ENCODE measurements around the gene SLC22A23.

SLC22A23 gene

DNA sequence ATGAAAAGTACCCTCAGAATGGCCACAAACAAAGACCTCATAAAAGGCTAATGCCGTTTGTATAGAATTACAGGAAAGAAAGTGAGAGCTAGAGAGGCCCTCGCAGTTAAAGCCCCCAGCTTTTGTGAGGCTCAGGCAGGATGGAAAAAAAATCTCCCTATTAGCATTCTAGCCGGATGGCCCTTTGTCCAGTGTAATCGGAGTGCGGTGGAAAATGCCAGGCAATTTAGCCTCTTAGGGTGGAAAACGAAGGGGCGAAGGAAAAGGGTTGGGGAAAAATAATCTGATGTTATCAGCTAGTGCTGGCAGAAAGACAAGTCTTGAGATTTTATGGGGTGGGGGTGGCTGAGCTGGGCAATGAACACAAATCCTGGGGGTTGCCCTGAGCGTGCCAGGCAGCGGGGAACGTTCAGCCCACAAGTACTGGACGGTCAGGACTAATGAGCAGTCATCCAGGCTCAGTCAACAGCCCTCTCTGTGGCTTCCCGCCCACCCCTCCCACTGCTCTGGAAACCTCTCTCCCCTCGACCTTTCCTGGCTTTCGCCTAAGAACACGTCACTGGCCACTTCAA is 105.7 kb downstream of the SLC22A23 start:
- no peaks in the 10 kb centered on the region for H3K9me2 ChIP-seq (replicated peaks; ENCODE audit: insufficient read depth, low read length)
- peaks cover 10% of the 10 kb centered on the region; the same call in 1 of the 2 replicates for H3F3A ChIP-seq (ENCODE audit: insufficient read depth, low read length)
- H3K4me2 ChIP-seq (ENCODE audit: low read depth, low read length), result no peak overlapping the region
- H3K9ac ChIP-seq (ENCODE audit: low read length), result no peak overlapping the region
- no peak overlapping the region for H2AFZ ChIP-seq (ENCODE audit: low read length)
- H3K27me3 ChIP-seq (replicated peaks; ENCODE audit: insufficient read depth, low read length), result no peaks in the 10 kb centered on the region
- DNase-seq, result no peak
- no peak overlapping the region for H3K27ac ChIP-seq (ENCODE audit: low read length)
- no peaks in the 10 kb centered on the region for H3K9me3 ChIP-seq (replicated peaks; ENCODE audit: insufficient read depth, low read length)
- TF ChIP-seq EZH2phosphoT487 (IDR thresholded peaks at IDR 0.05; ENCODE audit: low read length) (no peak), EZH2 (optimal IDR thresholded peaks at IDR 0.05; ENCODE audit: low read depth, low read length) (no peak)
- TF ChIP-seq, protein P1, sequence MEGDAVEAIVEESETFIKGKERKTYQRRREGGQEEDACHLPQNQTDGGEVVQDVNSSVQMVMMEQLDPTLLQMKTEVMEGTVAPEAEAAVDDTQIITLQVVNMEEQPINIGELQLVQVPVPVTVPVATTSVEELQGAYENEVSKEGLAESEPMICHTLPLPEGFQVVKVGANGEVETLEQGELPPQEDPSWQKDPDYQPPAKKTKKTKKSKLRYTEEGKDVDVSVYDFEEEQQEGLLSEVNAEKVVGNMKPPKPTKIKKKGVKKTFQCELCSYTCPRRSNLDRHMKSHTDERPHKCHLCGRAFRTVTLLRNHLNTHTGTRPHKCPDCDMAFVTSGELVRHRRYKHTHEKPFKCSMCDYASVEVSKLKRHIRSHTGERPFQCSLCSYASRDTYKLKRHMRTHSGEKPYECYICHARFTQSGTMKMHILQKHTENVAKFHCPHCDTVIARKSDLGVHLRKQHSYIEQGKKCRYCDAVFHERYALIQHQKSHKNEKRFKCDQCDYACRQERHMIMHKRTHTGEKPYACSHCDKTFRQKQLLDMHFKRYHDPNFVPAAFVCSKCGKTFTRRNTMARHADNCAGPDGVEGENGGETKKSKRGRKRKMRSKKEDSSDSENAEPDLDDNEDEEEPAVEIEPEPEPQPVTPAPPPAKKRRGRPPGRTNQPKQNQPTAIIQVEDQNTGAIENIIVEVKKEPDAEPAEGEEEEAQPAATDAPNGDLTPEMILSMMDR (IDR thresholded peaks at IDR 0.05; ENCODE audit: low read length), result no peak
- no peak overlapping the region for H3K4me3 ChIP-seq (ENCODE audit: low read length)
- no peaks in the 10 kb centered on the region for H3K79me2 ChIP-seq (ENCODE audit: low read length)
- H4K20me1 ChIP-seq (ENCODE audit: insufficient read depth, low read length), result no peaks in the 10 kb centered on the region
- peaks cover under 1% of the 10 kb centered on the region for H3K4me1 ChIP-seq (ENCODE audit: low read length)
- no peaks in the 10 kb centered on the region for H3K36me3 ChIP-seq (replicated peaks; ENCODE audit: insufficient read depth, low read length)

DNA sequence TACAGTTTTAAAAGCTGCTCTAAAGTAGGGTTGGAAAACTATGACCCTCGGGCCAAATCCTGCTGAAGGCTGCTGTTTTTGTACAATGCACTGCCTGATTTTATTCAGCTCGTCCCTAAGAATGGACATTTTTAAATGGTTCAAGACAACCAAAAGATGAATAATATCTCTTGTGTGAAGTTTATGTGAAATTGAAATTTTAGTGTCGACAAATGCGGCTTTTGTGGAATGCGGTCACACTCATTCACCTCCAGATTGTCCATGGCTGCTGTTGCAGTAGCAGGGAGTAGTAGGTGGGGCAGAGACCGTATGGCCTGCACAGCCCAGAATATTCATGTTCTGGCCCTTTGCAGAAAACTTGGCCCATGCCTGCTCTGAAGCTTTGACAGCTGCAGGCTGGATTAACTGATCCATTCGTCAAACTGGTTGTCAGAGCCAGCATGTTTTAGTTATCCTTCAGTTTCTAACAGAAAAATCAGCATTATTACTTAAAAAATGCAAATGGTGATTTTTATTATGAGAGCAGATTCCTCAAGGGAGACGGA is 106.5 kb downstream of the SLC22A23 start:
- H3K27me3 ChIP-seq (replicated peaks; ENCODE audit: insufficient read depth, low read length), result no peaks in the 10 kb centered on the region
- H3K4me2 ChIP-seq (ENCODE audit: low read depth, low read length), result no peak overlapping the region
- TF ChIP-seq, protein P1 (IDR thresholded peaks at IDR 0.05; ENCODE audit: low read length), result no peak
- no peak for TF ChIP-seq EZH2phosphoT487 (IDR thresholded peaks at IDR 0.05; ENCODE audit: low read length)
- no peak for TF ChIP-seq EZH2 (optimal IDR thresholded peaks at IDR 0.05; ENCODE audit: low read depth, low read length)
- no peaks in the 10 kb centered on the region for H4K20me1 ChIP-seq (ENCODE audit: insufficient read depth, low read length)
- no peaks in the 10 kb centered on the region for H3K9me2 ChIP-seq (replicated peaks; ENCODE audit: insufficient read depth, low read length)
- peaks cover 9% of the 10 kb centered on the region for H3K4me1 ChIP-seq (ENCODE audit: low read length)
- no peaks in the 10 kb centered on the region for H3K9me3 ChIP-seq (replicated peaks; ENCODE audit: insufficient read depth, low read length)
- H3K36me3 ChIP-seq (replicated peaks; ENCODE audit: insufficient read depth, low read length), result no peaks in the 10 kb centered on the region
- H3K4me3 ChIP-seq (ENCODE audit: low read length), result no peak overlapping the region
- H3K79me2 ChIP-seq (ENCODE audit: low read length), result no peaks in the 10 kb centered on the region
- H3K9ac ChIP-seq (ENCODE audit: low read length), result no peak overlapping the region
- no peak overlapping the region for H3K27ac ChIP-seq (ENCODE audit: low read length)
- no peak overlapping the region for H2AFZ ChIP-seq (ENCODE audit: low read length)
- no peak for DNase-seq
- peaks cover 4% of the 10 kb centered on the region; the same call in 1 of the 2 replicates for H3F3A ChIP-seq (ENCODE audit: insufficient read depth, low read length)

DNA sequence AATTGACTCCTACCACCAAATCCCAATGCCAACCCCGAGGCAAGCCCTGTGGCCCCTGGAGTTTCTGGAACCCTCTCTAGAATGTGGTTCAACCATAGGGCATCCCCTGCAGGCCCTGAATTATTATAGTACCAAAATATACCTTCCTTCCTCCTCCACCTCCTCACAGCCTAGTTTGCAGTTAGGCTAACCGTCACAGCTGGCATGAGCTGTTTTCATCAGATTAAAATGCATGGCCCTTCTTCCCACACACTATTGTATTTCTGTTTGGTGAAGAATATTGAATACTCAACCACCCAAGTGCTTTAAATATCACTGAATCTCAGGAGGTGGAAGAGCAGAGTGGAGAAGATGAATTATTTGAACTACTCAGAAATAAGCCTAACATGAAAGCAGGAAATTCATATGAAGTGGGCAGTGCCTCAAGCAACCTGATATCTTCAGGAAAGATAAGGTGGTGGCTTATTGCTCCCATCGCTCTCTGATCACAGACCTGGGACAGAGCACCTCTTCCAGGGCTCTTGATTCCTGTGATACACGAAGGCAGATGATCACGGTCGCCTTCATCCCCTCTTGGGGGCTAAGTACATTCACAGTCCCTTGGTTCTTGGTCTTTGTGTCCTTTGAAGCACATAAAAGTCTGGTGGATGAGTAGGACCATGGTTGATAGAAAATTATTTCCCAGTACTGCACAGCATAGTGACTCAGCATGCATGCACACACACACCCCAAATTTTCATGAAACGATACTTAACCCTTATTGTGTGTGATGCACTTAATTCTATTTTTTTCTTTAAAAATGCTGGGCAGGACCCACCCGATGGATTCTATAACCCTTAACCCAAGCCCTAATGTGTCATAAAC is 107.2 kb downstream of the SLC22A23 start:
- H3K36me3 ChIP-seq (replicated peaks; ENCODE audit: insufficient read depth, low read length), result no peaks in the 10 kb centered on the region
- no peaks in the 10 kb centered on the region for H3K9me2 ChIP-seq (replicated peaks; ENCODE audit: insufficient read depth, low read length)
- H3K4me2 ChIP-seq (ENCODE audit: low read depth, low read length), result no peak overlapping the region
- H3K4me1 ChIP-seq (ENCODE audit: low read length), result peaks cover 14% of the 10 kb centered on the region
- no peak overlapping the region for H2AFZ ChIP-seq (ENCODE audit: low read length)
- DNase-seq, result no peak
- no peak overlapping the region for H3K4me3 ChIP-seq (ENCODE audit: low read length)
- H3K79me2 ChIP-seq (ENCODE audit: low read length), result no peaks in the 10 kb centered on the region
- H3K27me3 ChIP-seq (replicated peaks; ENCODE audit: insufficient read depth, low read length), result no peaks in the 10 kb centered on the region
- H4K20me1 ChIP-seq (ENCODE audit: insufficient read depth, low read length), result no peaks in the 10 kb centered on the region
- no peak overlapping the region for H3K9ac ChIP-seq (ENCODE audit: low read length)
- no peaks in the 10 kb centered on the region for H3F3A ChIP-seq (ENCODE audit: insufficient read depth, low read length)
- no peak overlapping the region for H3K27ac ChIP-seq (ENCODE audit: low read length)
- no peaks in the 10 kb centered on the region for H3K9me3 ChIP-seq (replicated peaks; ENCODE audit: insufficient read depth, low read length)
- no peak for TF ChIP-seq EZH2 (optimal IDR thresholded peaks at IDR 0.05; ENCODE audit: low read depth, low read length)
- TF ChIP-seq EZH2phosphoT487 (IDR thresholded peaks at IDR 0.05; ENCODE audit: low read length), result no peak
- TF ChIP-seq, protein P1 (IDR thresholded peaks at IDR 0.05; ENCODE audit: low read length), result no peak

Data from MM.1S (cell line).